CD1c-positive myeloid dendritic cell (primary cell): ENCODE measurements around the gene CHST1.

Experiments
- DNase-seq: peaks from one replicate; pipeline ENCODE4 v3.0.0-alpha.2; 2016; ENCODE audit errors: extremely low spot score

CHST1 gene

GRCh38 chr11:45606514-45607281, 58.7 kb downstream of the CHST1 start:
- DNase-seq: no peak

- no peak for DNase-seq
Measured at GRCh38 chr11:45605051-45605450, 60.4 kb downstream of the CHST1 start.

GRCh38 chr11:45603946-45604682, 61.3 kb downstream of the CHST1 start:
- DNase-seq: no peak

- DNase-seq: no peak
Measured at GRCh38 chr11:45599161-45599943, 66.1 kb downstream of the CHST1 start.
